Stimulated activated CD8-positive, alpha-beta memory T cell treated with anti-CD3 and anti-CD28 coated beads, Interleukin-4, amount 100 ng/mL, for 4 hours (primary cell): ENCODE measurements around the gene NAALADL2.
"Not testable (repeated sequence)": the region's sequence is repeated elsewhere in the genome, so short reads cannot be mapped to it uniquely, and the experiment has no call there.

Experiments
- DNase-seq, 2 donors: peaks; one replicate each; pipeline ENCODE4 v3.0.0-alpha.2; 2020; ENCODE audit warnings: low read depth in 2 of 2, low spot score in 1 of 2

NAALADL2 gene

DNA sequence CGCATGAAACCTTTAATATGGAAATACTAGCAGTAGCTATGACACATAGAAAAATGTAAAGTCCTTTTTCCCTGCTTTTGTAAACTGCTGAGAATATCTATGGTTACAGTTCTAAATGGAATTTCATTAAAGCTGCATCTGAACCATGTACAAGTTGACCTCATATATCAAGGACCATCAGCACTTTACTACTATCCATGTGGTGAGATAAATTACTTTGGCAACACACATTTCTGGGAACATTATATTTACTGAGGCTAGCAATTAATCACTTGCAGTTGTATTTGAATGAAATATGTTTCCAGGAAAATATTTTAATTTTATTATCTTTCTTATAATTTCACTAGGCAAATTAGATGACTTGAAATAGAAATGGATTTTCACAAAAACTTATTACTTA is 545.5 kb downstream of the NAALADL2 start:
- no peak for DNase-seq

DNA sequence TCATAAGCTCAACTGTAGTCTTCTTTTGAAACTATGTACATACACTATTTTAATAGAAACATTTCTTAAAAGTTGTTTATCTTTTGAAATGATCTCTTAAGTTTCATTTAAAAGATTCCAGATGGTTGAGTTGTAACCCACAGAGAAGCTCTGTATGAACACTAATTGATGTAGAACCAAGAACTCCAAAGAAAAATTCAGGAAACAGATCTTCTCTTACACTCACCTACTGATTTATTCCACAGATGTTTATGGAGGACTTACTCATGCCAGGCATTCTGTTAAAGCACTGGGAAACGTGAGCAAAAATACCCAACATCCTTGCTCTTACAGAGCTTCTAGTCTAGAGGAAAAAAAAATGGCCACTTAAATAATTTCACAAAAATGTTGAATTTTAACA is 551.1 kb downstream of the NAALADL2 start:
- DNase-seq, result no peak

DNA sequence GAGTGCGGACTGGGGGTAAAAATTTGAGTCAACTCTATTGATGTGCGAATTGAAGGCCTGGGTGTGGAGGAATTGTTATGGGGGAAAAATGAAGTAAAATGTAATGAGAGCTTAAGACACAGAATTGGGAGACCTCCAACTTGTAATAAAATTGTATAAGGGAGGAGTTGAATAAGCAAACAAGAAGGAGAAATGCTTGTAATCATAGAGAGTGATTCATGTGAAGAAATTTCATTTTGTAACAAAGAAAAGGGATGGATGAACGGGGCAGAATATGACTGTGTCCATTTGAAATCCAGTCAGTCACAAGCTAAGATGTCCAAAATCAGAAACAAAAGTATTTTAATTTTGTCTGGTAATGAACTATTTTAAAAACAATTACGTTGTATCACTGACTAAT is 552.3 kb downstream of the NAALADL2 start:
- no peak for DNase-seq

DNA sequence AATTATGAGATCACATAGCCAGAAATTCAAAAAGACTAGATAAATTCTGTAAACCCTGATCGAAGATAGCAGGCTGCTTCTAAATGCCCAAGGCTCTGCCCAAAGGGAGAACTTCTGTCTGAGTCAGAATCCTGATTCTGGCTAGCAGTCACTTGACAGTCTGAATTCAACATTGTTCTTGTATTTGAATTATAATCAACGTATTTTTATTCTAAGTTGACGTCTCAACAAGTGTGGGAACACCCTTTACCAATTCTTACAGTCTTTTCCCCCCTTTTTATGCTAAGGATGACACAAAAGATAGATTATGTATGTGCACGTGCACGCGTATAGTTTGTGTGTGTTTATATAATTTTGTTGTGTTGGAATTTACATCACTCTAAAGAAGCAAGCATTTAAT is 552.8 kb downstream of the NAALADL2 start:
- DNase-seq, result no peak

DNA sequence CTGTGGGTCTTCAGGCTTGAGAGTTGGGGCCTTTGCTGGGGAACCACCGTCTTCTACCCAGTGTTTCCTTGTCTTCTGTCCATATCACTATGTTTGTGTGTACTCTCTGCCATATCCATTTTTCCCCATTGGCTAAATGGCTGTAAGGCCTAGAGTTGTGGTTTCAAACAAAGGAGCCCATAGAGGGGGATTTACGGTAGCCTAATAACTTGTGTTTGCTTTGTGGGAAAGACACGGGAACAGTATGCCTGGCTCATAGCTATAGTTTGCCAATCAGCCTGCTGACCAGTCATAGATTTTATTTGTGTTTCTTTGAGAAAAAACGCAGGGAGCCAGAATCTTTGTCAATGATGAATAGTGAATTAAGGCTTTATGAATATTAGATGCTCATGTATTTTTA is 554.8 kb downstream of the NAALADL2 start:
- DNase-seq, result no peak

DNA sequence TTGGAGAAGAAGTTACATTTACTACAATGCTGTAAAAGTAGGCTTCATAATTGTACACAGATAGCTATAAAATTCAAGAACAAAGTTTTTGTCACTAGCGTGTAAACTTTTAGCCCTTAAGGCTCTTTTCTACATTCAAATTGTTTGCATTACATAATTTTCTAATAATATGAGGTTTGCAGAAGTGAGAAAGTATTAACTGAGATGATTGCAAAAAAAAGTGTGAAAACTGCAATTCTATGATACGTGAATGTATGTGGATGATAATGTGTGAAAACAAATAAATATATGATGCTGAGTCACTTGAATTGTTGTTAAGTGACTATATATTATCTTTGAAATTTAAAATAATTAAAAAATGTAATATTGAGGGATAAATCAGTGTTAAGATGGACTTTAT is 557.5 kb downstream of the NAALADL2 start:
- no peak for DNase-seq

DNA sequence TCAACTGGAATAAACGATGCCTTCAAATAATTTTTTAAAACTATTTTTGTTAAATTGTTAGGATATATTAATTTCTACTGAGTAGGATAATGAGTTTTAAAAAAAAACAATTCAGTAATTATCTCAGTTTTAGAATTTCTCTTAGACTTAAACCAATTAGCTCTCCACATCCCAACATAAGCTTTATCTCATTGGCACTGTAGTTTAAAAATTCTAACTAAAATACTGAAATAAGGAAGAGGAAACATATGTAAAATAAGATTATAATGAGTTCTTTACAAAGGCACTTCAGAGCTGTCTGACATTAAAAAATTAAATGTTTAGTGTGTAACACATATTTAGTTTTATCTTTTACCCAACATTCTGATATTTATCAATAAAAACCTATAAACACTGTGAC is 558.3 kb downstream of the NAALADL2 start:
- no peak for DNase-seq

DNA sequence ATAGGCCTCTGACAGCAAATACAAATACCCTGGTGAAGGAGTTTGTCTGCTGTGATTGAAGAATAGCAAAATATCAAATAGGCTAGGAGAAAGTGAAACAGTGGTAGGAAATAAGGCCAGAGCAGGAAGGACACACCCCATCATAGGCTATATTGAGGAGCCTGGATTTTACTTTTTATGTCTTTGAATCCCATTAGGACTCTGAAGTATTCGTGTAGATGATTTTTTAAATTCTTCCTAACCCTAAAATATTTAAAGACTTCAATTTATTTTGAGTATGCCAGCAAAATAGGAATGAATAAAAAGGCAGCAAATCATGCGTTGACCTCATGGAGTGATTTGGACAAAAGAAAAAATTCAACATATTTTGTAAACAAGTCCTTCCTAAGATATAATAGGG is 562.8 kb downstream of the NAALADL2 start:
- no peak for DNase-seq

DNA sequence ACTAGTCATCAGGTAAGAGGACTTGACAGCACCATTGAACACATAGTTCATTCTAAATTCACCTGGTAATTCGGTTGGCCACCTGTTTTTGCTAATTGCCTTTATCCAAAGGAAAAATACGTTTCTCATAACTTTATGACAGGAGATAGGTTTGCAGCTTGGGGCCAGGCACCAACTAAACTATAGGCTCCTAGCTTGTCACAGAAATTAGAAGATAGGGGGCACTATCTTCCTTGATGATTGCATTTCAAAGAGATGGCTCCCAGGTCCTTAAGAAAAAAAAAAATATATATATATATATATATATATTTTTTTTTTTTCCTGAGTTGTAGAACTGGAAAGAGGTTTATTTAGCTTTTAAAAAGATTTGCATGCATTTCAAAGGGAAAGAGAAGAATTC is 563.6 kb downstream of the NAALADL2 start:
- no peak for DNase-seq

DNA sequence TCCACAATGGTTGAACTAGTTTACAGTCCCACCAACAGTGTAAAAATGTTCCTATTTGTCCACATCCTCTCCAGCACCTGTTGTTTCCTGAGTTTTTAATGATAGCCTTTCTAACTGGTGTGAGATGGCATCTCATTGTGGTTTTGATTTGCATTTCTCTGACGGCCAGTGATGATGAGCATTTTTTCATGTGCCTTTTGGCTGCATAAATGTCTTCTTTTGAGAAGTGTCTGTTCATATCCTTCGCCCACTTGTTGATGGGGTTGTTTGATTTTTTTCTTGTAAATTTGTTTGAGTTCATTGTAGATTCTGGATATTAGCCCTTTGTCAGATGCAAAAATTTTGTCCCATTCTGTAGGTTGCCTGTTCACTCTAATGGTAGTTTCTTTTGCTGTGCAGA is 564.7 kb downstream of the NAALADL2 start:
- not testable (repeated sequence) for DNase-seq

DNA sequence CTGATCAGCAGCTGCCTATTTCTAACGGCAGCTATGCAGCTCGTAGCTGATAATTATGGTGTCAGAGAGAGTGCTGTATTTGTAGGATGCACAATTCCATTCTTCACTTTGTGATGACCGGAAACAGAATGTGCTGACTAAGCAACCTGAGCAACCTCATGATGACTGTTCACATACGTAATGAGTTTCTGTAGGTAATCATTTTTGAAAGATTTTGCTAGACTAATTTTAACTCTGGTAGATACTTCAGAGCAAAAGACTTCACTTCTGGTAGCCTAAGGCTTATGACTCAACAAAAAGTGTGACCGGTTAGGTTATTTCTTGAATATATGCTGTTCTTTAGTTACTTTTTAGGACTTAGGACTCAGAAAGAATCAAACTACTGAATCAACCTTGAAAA is 567.7 kb downstream of the NAALADL2 start:
- DNase-seq, result no peak

DNA sequence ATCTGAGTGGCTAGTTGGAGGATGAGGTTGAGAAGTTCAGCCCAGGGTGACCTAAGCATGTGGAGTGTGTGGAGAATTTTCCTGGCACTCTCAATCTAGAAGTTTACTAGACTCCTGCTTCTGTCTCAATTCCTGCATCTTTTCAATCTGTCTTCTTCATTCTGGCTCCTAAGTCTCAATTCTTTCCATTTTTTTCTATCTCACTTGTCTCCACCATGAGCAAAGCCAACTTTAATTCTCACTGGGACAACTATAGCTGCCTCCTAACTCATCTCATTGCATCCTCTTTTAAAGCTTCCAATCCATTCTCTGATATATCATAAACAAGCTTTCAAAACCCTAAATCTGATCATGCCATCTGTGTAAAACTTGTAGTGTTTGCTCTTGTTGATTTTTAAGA is 569.3 kb downstream of the NAALADL2 start:
- no peak for DNase-seq

DNA sequence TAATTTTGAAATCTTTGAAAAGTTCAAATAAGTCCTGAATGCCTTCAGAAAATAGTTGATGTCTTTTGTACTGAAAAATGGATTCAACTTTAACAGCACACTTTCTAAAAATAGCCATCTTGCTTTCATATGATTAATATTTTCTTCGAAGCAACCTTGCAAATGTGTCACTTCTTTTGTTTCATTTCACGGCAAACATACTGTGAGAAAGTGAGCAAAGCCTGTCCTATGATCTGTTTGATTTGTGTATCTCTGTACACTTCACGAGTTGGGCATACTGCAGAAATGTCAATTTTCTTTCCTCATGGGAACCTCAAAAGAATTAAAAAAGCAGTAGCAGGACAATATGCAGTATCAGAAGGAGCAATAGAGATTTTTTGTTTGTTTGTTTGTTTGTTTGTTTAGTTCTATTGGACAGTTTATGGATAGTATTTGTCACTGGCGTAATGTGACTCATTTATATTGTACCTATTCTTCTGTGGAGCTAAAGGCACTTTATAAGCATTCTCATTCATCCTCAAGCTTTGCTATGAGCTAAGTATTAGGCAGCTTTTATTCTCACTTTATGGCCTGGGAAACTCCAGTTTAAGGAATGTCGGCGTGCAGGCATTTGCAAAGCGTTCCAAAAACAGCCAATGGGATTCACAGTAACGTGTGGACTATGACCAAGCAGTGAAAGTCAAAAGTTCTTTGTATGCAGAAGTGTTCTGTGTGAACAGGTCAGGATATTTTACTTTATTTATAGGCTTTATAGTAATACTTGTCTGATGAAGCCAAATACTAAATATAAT is 572.0 kb downstream of the NAALADL2 start:
- DNase-seq, result no peak

DNA sequence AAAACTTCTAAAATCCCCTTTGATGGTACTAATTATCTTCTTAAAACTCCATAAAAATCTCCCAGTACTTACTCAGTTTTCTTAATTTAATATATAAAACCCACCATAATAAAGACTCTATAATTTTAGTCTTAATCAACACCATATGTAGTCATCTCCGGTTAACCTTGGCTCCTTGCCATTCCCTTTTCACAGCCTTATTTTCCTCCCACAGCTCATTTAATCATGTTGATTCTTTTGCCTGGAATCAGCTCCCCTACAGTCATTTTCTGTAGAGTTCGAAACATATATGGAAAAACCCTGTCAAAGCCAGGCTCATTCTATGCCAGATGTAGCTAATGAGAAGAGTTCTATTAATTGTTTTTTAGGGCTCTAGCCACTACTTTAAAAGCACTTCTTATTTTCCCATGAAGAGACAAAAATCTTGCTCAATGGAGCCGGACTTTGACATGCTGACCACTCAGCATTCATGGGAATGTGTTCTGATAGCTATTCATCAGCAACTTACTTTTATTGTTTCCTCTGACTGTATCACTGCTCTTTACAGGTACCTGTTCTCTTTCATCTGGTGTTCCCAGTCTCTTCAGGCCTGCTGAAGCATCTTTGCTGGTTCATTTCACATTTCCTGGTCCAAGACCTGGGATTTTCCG is 573.4 kb downstream of the NAALADL2 start:
- DNase-seq, result no peak

DNA sequence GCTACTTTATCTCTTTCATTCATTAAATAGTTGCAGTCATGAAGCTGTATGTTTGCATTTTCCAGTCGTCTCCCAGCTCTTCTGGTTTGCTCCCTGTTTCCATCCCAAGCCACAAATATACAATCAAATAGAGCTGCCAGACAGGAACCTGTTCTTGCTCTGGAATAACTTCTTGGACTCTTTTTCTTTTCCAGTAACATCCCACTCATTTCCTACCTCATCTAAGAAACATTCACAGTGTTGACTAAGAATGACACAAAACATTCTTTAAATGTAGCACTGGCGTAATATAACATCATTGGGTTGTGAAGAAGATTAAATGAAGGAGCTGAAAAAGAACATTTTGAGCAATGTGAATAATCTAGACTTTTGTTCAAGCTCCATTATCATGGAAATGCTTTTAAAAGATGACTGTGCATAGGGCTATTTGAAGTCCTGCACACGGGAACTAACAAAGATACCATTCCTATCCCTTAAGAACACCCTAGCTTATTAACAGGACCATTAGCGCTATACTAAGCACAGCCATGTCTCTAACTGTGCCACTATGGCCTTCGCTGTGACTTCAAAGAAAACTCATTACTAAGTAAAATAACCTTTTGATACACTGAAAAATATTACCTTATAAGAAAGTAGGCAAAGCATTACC is 574.0 kb downstream of the NAALADL2 start:
- DNase-seq, result no peak

DNA sequence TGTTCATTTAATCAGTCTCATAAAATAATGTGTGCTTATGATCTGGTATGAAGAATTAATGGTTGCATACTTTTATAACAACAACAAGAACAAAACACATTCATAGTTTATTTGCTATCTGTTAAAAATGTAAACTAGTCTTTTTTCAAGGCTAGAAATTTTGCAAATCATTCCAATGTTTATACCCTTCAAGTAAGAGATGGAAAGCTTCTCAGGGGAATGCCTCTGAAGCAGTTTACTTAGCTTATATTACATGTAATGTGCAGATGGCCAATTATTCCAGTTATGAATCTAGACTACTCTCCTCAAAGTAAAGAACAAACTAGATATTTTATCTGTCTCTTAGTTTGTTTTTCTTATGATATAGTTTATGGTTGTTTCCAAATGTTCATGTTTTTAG is 575.4 kb downstream of the NAALADL2 start:
- DNase-seq, result no peak

DNA sequence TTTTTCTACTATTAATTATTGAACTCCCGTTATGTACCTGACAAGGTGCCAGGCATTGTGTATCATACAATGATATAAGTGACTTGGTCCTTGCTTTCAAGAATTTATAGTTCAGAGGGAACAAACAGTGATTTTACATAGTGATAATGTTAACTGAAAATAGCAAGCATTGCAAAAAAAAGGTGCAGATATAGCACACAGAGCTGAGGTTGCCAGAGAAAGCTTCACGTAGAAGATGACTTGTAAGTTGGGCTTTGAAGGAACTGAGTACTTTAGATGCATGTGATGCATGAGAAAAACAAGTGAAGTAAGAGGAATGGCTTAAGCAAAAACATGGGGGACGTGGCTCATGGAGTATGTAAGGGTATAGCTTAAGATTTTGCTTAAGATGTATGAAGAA is 584.5 kb downstream of the NAALADL2 start:
- no peak for DNase-seq

DNA sequence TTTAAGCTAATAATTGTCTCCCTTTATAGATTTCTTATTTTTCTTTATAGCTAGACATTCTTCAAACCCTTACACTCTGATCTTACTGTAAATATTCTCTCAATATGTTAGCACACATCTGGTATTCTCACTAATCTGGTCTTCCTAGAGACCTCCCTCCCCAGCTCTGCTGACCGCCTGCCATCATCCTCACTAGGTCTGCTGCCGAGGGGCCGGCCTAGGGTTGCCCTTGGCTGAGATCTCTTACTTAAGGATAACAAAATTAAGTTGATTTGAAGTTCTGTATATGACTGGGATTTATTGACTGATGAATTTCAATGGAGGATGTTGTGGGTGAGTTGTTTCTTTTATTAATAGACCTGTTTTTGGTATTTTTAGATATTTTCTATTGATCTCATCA is 586.6 kb downstream of the NAALADL2 start:
- no peak for DNase-seq

DNA sequence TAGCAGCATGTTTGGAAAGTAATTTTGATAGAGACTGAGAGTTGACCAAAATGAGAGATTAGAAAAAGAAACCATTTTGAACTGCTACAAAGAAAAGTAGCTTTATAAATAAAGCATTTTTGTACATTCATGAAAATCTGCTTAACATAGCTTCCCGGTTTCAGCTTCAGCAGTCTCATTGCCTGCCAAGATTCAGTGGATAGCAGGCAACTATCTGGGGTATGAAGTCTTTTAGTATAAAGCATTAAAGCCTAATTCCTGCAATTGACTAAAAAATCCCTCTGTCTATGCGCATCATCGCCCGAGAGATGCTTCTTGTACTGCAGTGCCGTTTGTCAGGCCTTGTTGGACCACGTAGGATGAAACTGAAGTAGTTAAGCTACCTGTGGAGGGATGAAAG is 588.4 kb downstream of the NAALADL2 start:
- no peak for DNase-seq

DNA sequence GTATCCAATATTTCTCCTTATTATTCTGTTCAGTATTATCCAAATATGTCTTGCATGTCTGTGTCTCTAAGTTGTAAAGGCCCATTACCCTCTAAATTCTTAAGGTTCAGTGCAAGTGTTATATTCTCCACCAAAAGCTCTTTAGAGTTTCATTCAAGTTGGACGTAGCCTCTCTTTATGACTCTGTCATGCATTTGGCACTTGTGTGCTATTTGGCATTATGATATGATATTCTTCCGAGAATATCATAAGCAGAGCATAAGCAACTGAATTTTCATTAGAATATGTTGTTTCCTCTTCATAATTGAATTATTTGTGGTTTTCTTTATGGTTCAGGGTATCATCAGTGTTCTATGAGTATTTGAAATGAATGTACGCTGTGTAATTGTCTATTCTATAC is 594.2 kb downstream of the NAALADL2 start:
- no peak for DNase-seq

DNA sequence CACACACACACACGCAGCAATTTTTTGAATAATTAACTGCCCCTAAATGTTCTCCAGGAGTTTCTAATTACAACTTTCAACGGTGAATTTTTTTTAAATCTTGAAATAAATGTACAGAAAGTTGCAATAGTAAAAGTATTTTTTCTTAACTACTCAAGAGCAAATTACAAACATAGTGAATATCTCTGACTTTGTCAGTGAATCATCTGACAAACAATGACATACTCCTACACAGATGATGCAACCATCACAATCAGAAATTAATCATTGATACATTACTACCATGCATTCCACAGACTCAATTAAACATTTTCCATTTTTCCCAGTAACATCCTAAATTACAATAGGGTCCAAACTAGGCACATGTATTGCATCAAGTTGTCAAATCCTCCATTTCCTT is 597.3 kb downstream of the NAALADL2 start:
- DNase-seq, result no peak

DNA sequence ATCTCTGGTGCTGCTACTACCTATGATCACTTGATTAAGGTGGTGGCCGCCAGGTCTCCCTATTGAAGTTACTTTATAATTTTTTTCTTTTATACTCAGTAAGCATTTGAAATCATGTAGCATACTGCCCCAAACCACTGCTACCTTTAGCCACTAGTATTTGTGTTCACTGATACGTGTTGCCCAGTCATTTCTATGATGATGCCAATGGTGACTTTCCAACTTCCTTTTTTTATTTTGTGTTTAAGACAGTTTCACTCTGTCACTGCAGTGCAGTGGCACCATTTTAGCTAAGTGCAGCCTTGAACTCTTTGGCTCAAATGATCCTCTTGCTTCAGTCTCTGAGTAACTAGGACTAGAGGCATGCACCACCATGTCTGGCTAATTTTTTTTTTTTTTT is 598.2 kb downstream of the NAALADL2 start:
- DNase-seq, result no peak
